HepG2 (cell line): ENCODE data around the gene CGNL1. TPM values are rescaled to one million over a fixed set of nuclear protein-coding genes. Genes with fewer than 3 reads are reported as not detected.

ENCODE experiments used
- ATAC-seq: fragments of 200-7000 bp; cut with Tn5 transposase; 3 replicates; pipeline ENCODE4 v1.9.1; 2020; ENCODE audit warnings: mild to moderate bottlenecking, moderate library complexity
- BruUV-seq: library from RNA; stranded (reverse); fragments of 400-500 nt; replicated peaks from 2 replicates; lab custom pipeline; 2021; lab: Mats Ljungman, UMichigan
- CTCF ChIA-PET: fragments of 300-600 bp; formaldehyde crosslinking; extraction: SDS; loops from one replicate; lab custom pipeline; 2021; ENCODE audit warnings: low total read pairs, inconsistent platforms, low intra/inter-chr PET ratio; lab: Yijun Ruan, JAX
- POLR2A ChIA-PET: fragments of 350-600 bp; sonication (Branson Sonifier 250); formaldehyde crosslinking; loops from one replicate; lab custom pipeline; 2020; ENCODE audit warnings: antibody characterized with exemption, inconsistent platforms; lab: Yijun Ruan, JAX
- DNase-seq: peaks from one replicate; pipeline ENCODE4 v3.0.0-alpha.2; 2015; ENCODE audit warnings: low spot score
- FAIRE-seq: peaks from 3 replicates; lab custom pipeline; 2011; peaks lifted over from hg19 to GRCh38; lab: Jason Lieb, UNC
- H2AFZ ChIP-seq: one replicate; pipeline ENCODE4 v1.6.1; 2011; ENCODE audit warnings: low read length, inconsistent platforms
- H3K27ac ChIP-seq: fragments of 300-600 bp; 3 replicates; pipeline ENCODE4 v1.8.0; 2011; ENCODE audit warnings: mixed run types, mild to moderate bottlenecking, mixed read lengths, low read length, inconsistent platforms; ENCODE audit not compliant: insufficient read depth; ENCODE audit errors: extremely low read length
- H3K27me3 ChIP-seq, 2 experiments: fragments of 200-600 bp in 1 of 2; 2 replicates in 1 of 2; 3 replicates in 1 of 2; pipeline versions ENCODE4 v1.6.0 to v1.8.0; 2011; ENCODE audit warnings: low read length in 2 of 2, mild to moderate bottlenecking in 2 of 2, moderate library complexity in 2 of 2, inconsistent platforms in 1 of 2; ENCODE audit not compliant: insufficient read depth in 2 of 2, control insufficient read depth in 1 of 2
- H3K36me3 ChIP-seq, 2 experiments: fragments of 200-600 bp in 1 of 2; replicated peaks in 1 of 2; 2 replicates in 1 of 2; 3 replicates in 1 of 2; pipeline versions ENCODE4 v1.5.1 to v1.8.0; 2011; ENCODE audit warnings: low read length in 2 of 2, inconsistent platforms in 1 of 2; ENCODE audit not compliant: insufficient read depth in 2 of 2, control insufficient read depth in 1 of 2
- H3K4me1 ChIP-seq: 2 replicates; pipeline ENCODE4 v1.5.1; 2012; ENCODE audit warnings: low read length, inconsistent platforms; ENCODE audit not compliant: insufficient read depth
- H3K4me2 ChIP-seq: 2 replicates; pipeline ENCODE4 v1.6.0; 2011; ENCODE audit warnings: low read depth, low read length, inconsistent platforms
- H3K4me3 ChIP-seq, 3 experiments: fragments of 200-600 bp in 1 of 3; sonication (generic), shearing (Covaris generic) in 1 of 3; replicated peaks in 1 of 3; 2 replicates each; pipeline ENCODE4 v1.5.1; 2011 to 2016; ENCODE audit warnings: low read length in 3 of 3, inconsistent platforms in 2 of 3, low read depth in 2 of 3, mild to moderate bottlenecking in 2 of 3, control low read depth in 1 of 3, mixed read lengths in 1 of 3; ENCODE audit not compliant: insufficient read depth in 1 of 3
- H3K79me2 ChIP-seq: one replicate; pipeline ENCODE4 v1.6.1; 2011; ENCODE audit warnings: low read length, inconsistent platforms; ENCODE audit not compliant: insufficient read depth
- H3K9ac ChIP-seq: 2 replicates; pipeline ENCODE4 v1.6.0; 2011; ENCODE audit warnings: mild to moderate bottlenecking, low read depth, low read length, inconsistent platforms; ENCODE audit not compliant: insufficient read depth
- H3K9me3 ChIP-seq: 2 replicates; pipeline ENCODE4 v1.5.1; 2012; ENCODE audit warnings: mild to moderate bottlenecking, low read length
- H4K20me1 ChIP-seq: 2 replicates; pipeline ENCODE4 v1.6.0; 2011; ENCODE audit warnings: inconsistent platforms, mild to moderate bottlenecking, low read length, moderate library complexity; ENCODE audit not compliant: insufficient read depth
- ATF1 ChIP-seq: IDR thresholded peaks from 2 replicates; pipeline ENCODE4 v1.6.1; 2016; ENCODE audit warnings: mild to moderate bottlenecking, control low read depth
- ATF7-NPFF ChIP-seq: sonication (generic); formaldehyde crosslinking; IDR thresholded peaks from 2 replicates; pipeline ENCODE4 v1.8.1; 2023; ENCODE audit warnings: mild to moderate bottlenecking, low read depth, missing genetic modification reagents, moderate library complexity
- FOXK1 ChIP-seq: sonication (generic); formaldehyde crosslinking; IDR thresholded peaks from 2 replicates; pipeline ENCODE4 v1.4.0; 2020; ENCODE audit warnings: low read depth, missing genetic modification reagents, borderline replicate concordance
- GLI4 ChIP-seq: sonication (generic); formaldehyde crosslinking; IDR thresholded peaks from 2 replicates; pipeline ENCODE4 v1.5.1; 2020; ENCODE audit warnings: missing genetic modification reagents, mild to moderate bottlenecking, moderate library complexity, borderline replicate concordance
- HDAC6 ChIP-seq: fragments of 200-600 bp; sonication (generic); IDR thresholded peaks from 2 replicates; pipeline ENCODE4 v1.7.0; 2017; ENCODE audit warnings: mild to moderate bottlenecking, antibody characterized with exemption, low read length, low read depth
- KLF11 ChIP-seq: IDR thresholded peaks from 2 replicates; pipeline ENCODE4 v1.6.1; 2016; ENCODE audit warnings: missing compliant biosample characterization
- MBNL3 ChIP-seq: fragments of 250-450 bp; sonication (Bioruptor Pico); conservative IDR thresholded peaks from 2 replicates; pipeline ENCODE4 v1.8.0; 2022; ENCODE audit warnings: mild to moderate bottlenecking, inconsistent platforms
- NAIF1 ChIP-seq: sonication (generic); formaldehyde crosslinking; IDR thresholded peaks from 2 replicates; pipeline ENCODE4 v1.5.0; 2020; ENCODE audit warnings: mild to moderate bottlenecking, missing genetic modification reagents, borderline replicate concordance
- RFX1 ChIP-seq: fragments of 450-650 bp; IDR thresholded peaks from 2 replicates; pipeline ENCODE4 v1.6.1; 2017
- SP1 ChIP-seq, 2 experiments: fragments of 450-650 bp in 1 of 2; sonication (generic) in 1 of 2; formaldehyde crosslinking in 1 of 2; IDR thresholded peaks; 2 replicates each; pipeline versions ENCODE4 v1.4.0 to v1.6.1; 2016 to 2020; ENCODE audit warnings: missing genetic modification reagents in 1 of 2
- SP4 ChIP-seq: sonication (generic); formaldehyde crosslinking; IDR thresholded peaks from 2 replicates; pipeline ENCODE4 v1.8.1; 2023; ENCODE audit warnings: mild to moderate bottlenecking, missing genetic modification reagents
- TBP ChIP-seq: sonication (generic); formaldehyde crosslinking; IDR thresholded peaks from 2 replicates; pipeline ENCODE4 v1.5.0; 2020; ENCODE audit warnings: missing genetic modification reagents
- ZNF441 ChIP-seq: sonication (generic); formaldehyde crosslinking; IDR thresholded peaks from 2 replicates; pipeline ENCODE4 v1.7.0; 2021; ENCODE audit warnings: missing genetic modification reagents, borderline replicate concordance
- ZNF563 ChIP-seq: sonication (generic); formaldehyde crosslinking; IDR thresholded peaks from 2 replicates; pipeline ENCODE4 v1.8.0; 2022; ENCODE audit warnings: mild to moderate bottlenecking, moderate library complexity, missing genetic modification reagents
- ZNF737 ChIP-seq: sonication (generic); formaldehyde crosslinking; IDR thresholded peaks from 2 replicates; pipeline ENCODE4 v1.5.0; 2020; ENCODE audit warnings: missing genetic modification reagents, mild to moderate bottlenecking, borderline replicate concordance
- ZNF747 ChIP-seq: sonication (generic); formaldehyde crosslinking; IDR thresholded peaks from 2 replicates; pipeline ENCODE4 v1.8.1; 2023; ENCODE audit warnings: missing genetic modification reagents, mild to moderate bottlenecking, borderline replicate concordance
- WGBS: methylation state at CpG from one replicate; pipeline ENCODE4 v1.1.6; 2017; ENCODE audit warnings: low lambda C conversion rate; 5-methylcytosine and 5-hydroxymethylcytosine counted together
- in situ Hi-C: cut with HindIII; loops from 2 replicates; pipeline ENCODE4 v1.10.0; 2017; ENCODE audit warnings: low pct_unique_long_range_greater_than_20kb; ENCODE audit not compliant: extremely low pct_ligation_motif_present
- intact Hi-C: fragments of 100-400 bp; cut with micrococcal nuclease; formaldehyde crosslinking; loops from one replicate; pipeline ENCODE4 v1.10.0; 2022; ENCODE audit not compliant: unreplicated experiment
- polyA plus RNA-seq, 8 experiments: library from polyadenylated mRNA; depleted of rRNA in 3 of 8; stranded (reverse) in 7 of 8; unstranded in 1 of 8; fragments of >200 nt; fragmentation: Illumina TruSeq in 4 of 8; extraction: Trizol in 4 of 8; gene quantifications; 2 replicates each; pipeline versions ENCODE4 v1.2.1 to v1.2.3, GENCODE V29; 2011 to 2016; ENCODE audit warnings: low read depth in 4 of 8, missing spikeins in 1 of 8, mixed read lengths in 1 of 8; ENCODE audit not compliant: insufficient read depth in 1 of 8
- total RNA-seq, 5 experiments: library from RNA; depleted of rRNA; stranded (reverse); fragments of >200 nt; fragmentation: Illumina TruSeq; extraction: Trizol; gene quantifications; 2 replicates each; pipeline ENCODE4 v1.2.3, GENCODE V29; 2016; ENCODE audit warnings: low read depth in 1 of 5
- TF ChIP-seq, protein P1 (sequence below): sonication (generic); formaldehyde crosslinking; IDR thresholded peaks from 2 replicates; pipeline ENCODE4 v1.5.0; 2020; ENCODE audit warnings: mild to moderate bottlenecking, missing genetic modification reagents, moderate library complexity

CGNL1 gene
- total and polyA plus RNA-seq, 2 of the 13 experiments (the other 11 are each of a cell fraction or from before 2014, with no cell fraction given) = 5.6 to 15.6 TPM

DNA sequence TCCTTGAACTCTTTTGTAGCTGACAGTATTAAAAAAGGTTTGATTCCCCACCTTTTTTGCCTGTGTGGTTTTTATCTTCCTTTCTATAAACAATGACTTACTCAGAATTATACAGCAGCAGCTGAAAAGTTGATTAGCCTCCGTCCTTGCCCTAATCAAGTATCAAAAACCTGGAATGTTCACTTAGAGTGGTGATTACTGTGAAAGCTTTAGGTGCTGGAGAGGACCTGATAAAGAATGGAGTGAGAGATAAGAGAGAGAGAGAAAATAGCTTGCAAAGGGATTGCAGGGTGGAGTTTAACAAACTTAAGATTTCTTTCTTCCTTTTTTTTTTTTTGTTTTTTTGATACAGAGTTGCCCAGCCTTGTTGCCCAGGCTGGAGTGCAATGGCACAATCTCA lies 6.7 kb downstream of the CGNL1 start:
- Histone ChIP-seq H3K4me2 (no peak overlapping the region), H3K4me3 (no peak overlapping the region), H3K79me2 (peaks cover 19% of the 10 kb centered on the region), H3K9ac (no peak overlapping the region), H3K27ac (no peak overlapping the region), H3K9me3 (no peaks in the 10 kb centered on the region), H3K4me1 (peaks cover 80% of the 10 kb centered on the region), H2AFZ (no peak overlapping the region), H4K20me1 (no peaks in the 10 kb centered on the region), H3K27me3 (no peaks in the 10 kb centered on the region), H3K36me3 (no peaks in the 10 kb centered on the region)
- TF ChIP-seq RFX1 (no peak), FOXK1 (CRISPR knock-in tag) (no peak), ZNF563 (CRISPR knock-in tag) (no peak), ATF1 (CRISPR knock-in tag) (no peak), MBNL3 (CRISPR knock-in tag) (no peak), ZNF737 (CRISPR knock-in tag) (no peak), ZNF747 (CRISPR knock-in tag) (no peak), TBP (CRISPR knock-in tag) (no peak)
- no peak for DNase-seq
- in situ Hi-C loops (no loop called here), intact Hi-C loops (no loop called here)
- BruUV-seq = no TSS peak
- no peak for ATAC-seq
- 88% methylated on average over 1 of the region's 1 CpG for WGBS
- ChIA-PET CTCF (no interaction called here), POLR2A (no interaction called here)
- no peak for FAIRE-seq

- H3K9me3 ChIP-seq = no peaks in the 10 kb centered on the region
- no peak overlapping the region for H2AFZ ChIP-seq
- no peak overlapping the region for H3K27ac ChIP-seq
- FAIRE-seq (no peak), ATAC-seq (no peak), DNase-seq (no peak)
- intact Hi-C loops (no loop called here), in situ Hi-C loops (no loop called here)
- BruUV-seq = no TSS peak
- 95% methylated on average over 2 of the region's 2 CpGs for WGBS
- H3K79me2 ChIP-seq = peaks cover 18% of the 10 kb centered on the region
- CTCF ChIA-PET = no interaction called here
- no peak overlapping the region for H3K9ac ChIP-seq
- H3K4me1 ChIP-seq = peaks cover 72% of the 10 kb centered on the region
- H4K20me1 ChIP-seq = no peaks in the 10 kb centered on the region
- no peak overlapping the region for H3K4me3 ChIP-seq
- H3K36me3 ChIP-seq = no peaks in the 10 kb centered on the region
- TF ChIP-seq HDAC6 (no peak), ATF7-NPFF (CRISPR knock-in tag) (no peak), NAIF1 (CRISPR knock-in tag) (no peak), SP1 (IDR thresholded peaks at IDR 0.05) (no peak), SP1 (CRISPR knock-in tag; IDR thresholded peaks at IDR 0.05) (no peak), GLI4 (CRISPR knock-in tag) (no peak), KLF11 (CRISPR knock-in tag) (no peak), SP4 (no peak), ZNF441 (CRISPR knock-in tag) (no peak)
- TF ChIP-seq, protein P1, sequence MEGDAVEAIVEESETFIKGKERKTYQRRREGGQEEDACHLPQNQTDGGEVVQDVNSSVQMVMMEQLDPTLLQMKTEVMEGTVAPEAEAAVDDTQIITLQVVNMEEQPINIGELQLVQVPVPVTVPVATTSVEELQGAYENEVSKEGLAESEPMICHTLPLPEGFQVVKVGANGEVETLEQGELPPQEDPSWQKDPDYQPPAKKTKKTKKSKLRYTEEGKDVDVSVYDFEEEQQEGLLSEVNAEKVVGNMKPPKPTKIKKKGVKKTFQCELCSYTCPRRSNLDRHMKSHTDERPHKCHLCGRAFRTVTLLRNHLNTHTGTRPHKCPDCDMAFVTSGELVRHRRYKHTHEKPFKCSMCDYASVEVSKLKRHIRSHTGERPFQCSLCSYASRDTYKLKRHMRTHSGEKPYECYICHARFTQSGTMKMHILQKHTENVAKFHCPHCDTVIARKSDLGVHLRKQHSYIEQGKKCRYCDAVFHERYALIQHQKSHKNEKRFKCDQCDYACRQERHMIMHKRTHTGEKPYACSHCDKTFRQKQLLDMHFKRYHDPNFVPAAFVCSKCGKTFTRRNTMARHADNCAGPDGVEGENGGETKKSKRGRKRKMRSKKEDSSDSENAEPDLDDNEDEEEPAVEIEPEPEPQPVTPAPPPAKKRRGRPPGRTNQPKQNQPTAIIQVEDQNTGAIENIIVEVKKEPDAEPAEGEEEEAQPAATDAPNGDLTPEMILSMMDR (CRISPR knock-in tag) = no peak
- H3K4me2 ChIP-seq = no peak overlapping the region
- POLR2A ChIA-PET = no interaction called here
- no peaks in the 10 kb centered on the region for H3K27me3 ChIP-seq
Observed at GRCh38 chr15:57384024-57384423, 7.7 kb downstream of the CGNL1 start.
